ENCODE results near the gene LRRK1. TPM values are rescaled to one million over a fixed set of nuclear protein-coding genes. Genes with fewer than 3 reads are reported as not detected.

Gene LRRK1
- polyA plus RNA-seq, 1 of the 3 experiments (the other 2 are of a cell fraction): 6.9 TPM

- no peak overlapping the region for H3K4me3 ChIP-seq (ENCODE audit: low read depth in 2 of 2, low read length in 1 of 2)
- H3K9me2 ChIP-seq: no peaks in the 10 kb centered on the region
- H3K4me1 ChIP-seq (ENCODE audit: control insufficient read depth in 1 of 2, insufficient read depth in 2 of 2, low read depth in 1 of 2, low read length in 1 of 2): peaks cover 12 to 25% of the 10 kb centered on the region in 2 experiments
- H3K36me3 ChIP-seq (replicated peaks in 1 of 2; ENCODE audit: control insufficient read depth in 1 of 2, insufficient read depth in 2 of 2, low read length in 1 of 2): no peaks in the 10 kb centered on the region
- H3K9me3 ChIP-seq: no peaks in the 10 kb centered on the region
- CTCF ChIA-PET: interaction anchor here (1.0 to 8.0 kb wide), 4 partner anchors 13 to 273 kb away, joined by 3 to 86 read pairs (median 4); partner anchors contain the start of gene LRRK1
- 85% methylated on average over 5 of the region's 8 CpGs for WGBS (ENCODE audit: low lambda C conversion rate)
- no peak for DNase-seq
- no peak overlapping the region; a peak in 1 of 4 replicates for H3K27ac ChIP-seq (ENCODE audit: low read depth in 2 of 2, low read length in 1 of 2)
- no peak overlapping the region for H2AFZ ChIP-seq (ENCODE audit: low read depth)
- no peak overlapping the region for H3K4me2 ChIP-seq
- no peaks in the 10 kb centered on the region for H3K79me2 ChIP-seq (ENCODE audit: insufficient read depth)
- no peak overlapping the region for H3K9ac ChIP-seq
- TF ChIP-seq RCOR1 (IDR thresholded peaks at IDR 0.05; ENCODE audit: low read length): no peak
- TF ChIP-seq GABPA (IDR thresholded peaks at IDR 0.05; ENCODE audit: low read depth): no peak
- no peak for TF ChIP-seq SIN3A (IDR thresholded peaks at IDR 0.05; ENCODE audit: borderline replicate concordance, low read depth, low read length)
- no peak for TF ChIP-seq POLR2AphosphoS5 (IDR thresholded peaks at IDR 0.05; ENCODE audit: low read depth, low read length)
- no peak for TF ChIP-seq TAF1 (IDR thresholded peaks at IDR 0.05; ENCODE audit: borderline replicate concordance, low read depth, low read length)
- TF ChIP-seq RXRA (IDR thresholded peaks at IDR 0.05; ENCODE audit: borderline replicate concordance, low read depth): no peak
- TF ChIP-seq EP300 (IDR thresholded peaks at IDR 0.05; ENCODE audit: borderline replicate concordance in 1 of 2, low read depth in 1 of 2, low read length in 1 of 2): no peak
- no peak for TF ChIP-seq FOSL2 (IDR thresholded peaks at IDR 0.05; ENCODE audit: borderline replicate concordance, low read depth)
- H3F3A ChIP-seq (replicated peaks; ENCODE audit: insufficient read depth): peaks cover 8% of the 10 kb centered on the region
- POLR2A ChIA-PET: no interaction called here
- no peaks in the 10 kb centered on the region for H4K20me1 ChIP-seq (ENCODE audit: insufficient read depth)
- H3K27me3 ChIP-seq (ENCODE audit: insufficient read depth): no peaks in the 10 kb centered on the region
Measured at GRCh38 chr15:100905850-100906249, 13.3 kb upstream of the LRRK1 start.

- no peaks in the 10 kb centered on the region for H4K20me1 ChIP-seq (ENCODE audit: insufficient read depth)
- no peaks in the 10 kb centered on the region for H3K9me2 ChIP-seq
- no peak overlapping the region for H3K27ac ChIP-seq (ENCODE audit: low read depth in 2 of 2, low read length in 1 of 2)
- no peak overlapping the region for H3K9ac ChIP-seq
- no peaks in the 10 kb centered on the region for H3K79me2 ChIP-seq (ENCODE audit: insufficient read depth)
- H3K9me3 ChIP-seq: peaks cover 5% of the 10 kb centered on the region
- ChIA-PET POLR2A (no interaction called here), CTCF (interaction anchor here (1.2 to 8.0 kb wide), 3 partner anchors 10 to 236 kb away, joined by 3 to 86 read pairs (median 4); partner anchors contain the start of gene LRRK1)
- TF ChIP-seq JUND (IDR thresholded peaks at IDR 0.05) (no peak), GABPA (IDR thresholded peaks at IDR 0.05; ENCODE audit: low read depth) (no peak), TCF12 (IDR thresholded peaks at IDR 0.05) (no peak), PBX3 (IDR thresholded peaks at IDR 0.05) (no peak), MXI1 (IDR thresholded peaks at IDR 0.05; ENCODE audit: low read depth, low read length) (no peak), GATA2 (CRISPR knock-in tag; IDR thresholded peaks at IDR 0.05) (no peak), ZBTB33 (IDR thresholded peaks at IDR 0.05; ENCODE audit: borderline replicate concordance, low read depth) (no peak)
- H3K4me3 ChIP-seq (ENCODE audit: low read depth in 2 of 2, low read length in 1 of 2): no peak overlapping the region
- 93% methylated on average over 6 of the region's 6 CpGs for WGBS (ENCODE audit: low lambda C conversion rate)
- no peak overlapping the region for H3K4me2 ChIP-seq
- no peak overlapping the region for H2AFZ ChIP-seq (ENCODE audit: low read depth)
- peaks cover 4% of the 10 kb centered on the region for H3F3A ChIP-seq (replicated peaks; ENCODE audit: insufficient read depth)
- H3K4me1 ChIP-seq (ENCODE audit: control insufficient read depth in 1 of 2, insufficient read depth in 2 of 2, low read depth in 1 of 2, low read length in 1 of 2): no peaks in the 10 kb centered on the region; a peak in 1 of 4 replicates
- H3K27me3 ChIP-seq (ENCODE audit: insufficient read depth): no peaks in the 10 kb centered on the region
- no peak for DNase-seq
- H3K36me3 ChIP-seq (replicated peaks in 1 of 2; ENCODE audit: control insufficient read depth in 1 of 2, insufficient read depth in 2 of 2, low read length in 1 of 2): peaks cover 2 to 6% of the 10 kb centered on the region in 2 experiments
Measured at GRCh38 chr15:100908466-100908865, 10.7 kb upstream of the LRRK1 start.
